A673 (cell line): ENCODE results near the gene SOX1. TPM values are rescaled to one million over a fixed set of nuclear protein-coding genes. Genes with fewer than 3 reads are reported as not detected.

Experiments
- BruUV-seq: library from RNA; stranded (reverse); fragments of 400-500 nt; replicated peaks from 2 replicates; lab custom pipeline; 2021; lab: Mats Ljungman, UMichigan
- CTCF ChIA-PET: fragments of 300-600 bp; sonication (Branson Sonifier 250); formaldehyde crosslinking; loops from one replicate; lab custom pipeline; 2022; ENCODE audit warnings: antibody characterized with exemption; lab: Charles Lee
- POLR2A ChIA-PET: fragments of 300-600 bp; sonication (Branson Sonifier 250); formaldehyde crosslinking; loops from one replicate; lab custom pipeline; 2022; ENCODE audit warnings: antibody characterized with exemption; ENCODE audit not compliant: low non-redundant PET; lab: Charles Lee
- DNase-seq: peaks from one replicate; pipeline ENCODE4 v3.0.0-alpha.2; 2015; ENCODE audit warnings: low spot score
- H3K27ac ChIP-seq: fragments of 200-600 bp; sonication (generic); 2 replicates; pipeline ENCODE4 v1.5.1; 2016; ENCODE audit warnings: mixed run types, low read depth, mild to moderate bottlenecking, mixed read lengths, antibody characterized with exemption, low read length; ENCODE audit not compliant: poor library complexity, severe bottlenecking
- H3K27me3 ChIP-seq: fragments of 200-600 bp; sonication (generic); replicated peaks from 2 replicates; pipeline ENCODE4 v1.6.1; 2017; ENCODE audit warnings: mixed run types, low read depth, mild to moderate bottlenecking, mixed read lengths, antibody characterized with exemption, low read length; ENCODE audit not compliant: insufficient read depth, poor library complexity
- H3K36me3 ChIP-seq: fragments of 200-600 bp; sonication (generic); 2 replicates; pipeline ENCODE4 v1.6.1; 2016; ENCODE audit warnings: mixed run types, mild to moderate bottlenecking, mixed read lengths, antibody characterized with exemption, low read length; ENCODE audit not compliant: insufficient read depth, poor library complexity, severe bottlenecking
- H3K4me1 ChIP-seq: fragments of 200-600 bp; sonication (generic); 2 replicates; pipeline ENCODE4 v1.6.1; 2017; ENCODE audit warnings: mixed run types, mild to moderate bottlenecking, mixed read lengths, antibody characterized with exemption, low read length; ENCODE audit not compliant: insufficient read depth, poor library complexity, severe bottlenecking
- H3K4me3 ChIP-seq: fragments of 200-600 bp; sonication (generic); 2 replicates; pipeline ENCODE4 v1.5.1; 2016; ENCODE audit warnings: low read depth, mixed run types, mild to moderate bottlenecking, mixed read lengths, low read length; ENCODE audit not compliant: poor library complexity, severe bottlenecking
- H3K9me3 ChIP-seq: fragments of 200-600 bp; sonication (generic); 2 replicates; pipeline ENCODE4 v1.6.1; 2016; ENCODE audit warnings: mixed run types, low read depth, mild to moderate bottlenecking, mixed read lengths, antibody characterized with exemption, low read length; ENCODE audit not compliant: poor library complexity, severe bottlenecking
- EZH2 ChIP-seq: fragments of 200-600 bp; sonication (generic); IDR thresholded peaks from 2 replicates; pipeline ENCODE4 v1.6.1; 2017; ENCODE audit warnings: borderline replicate concordance, low read depth, mild to moderate bottlenecking, mixed read lengths, antibody characterized with exemption, low read length; ENCODE audit not compliant: poor library complexity, severe bottlenecking
- intact Hi-C: fragments of 100-400 bp; cut with micrococcal nuclease; formaldehyde crosslinking; loops from one replicate; pipeline ENCODE4 v1.10.0; 2022; ENCODE audit not compliant: unreplicated experiment
- total RNA-seq: library from RNA; stranded (reverse); gene quantifications from 2 replicates; pipeline ENCODE4 v1.2.3, GENCODE V29; 2021
- TF ChIP-seq, protein P1 (sequence below): fragments of 300-800, 200-600 bp; sonication (generic); conservative IDR thresholded peaks from 2 replicates; pipeline ENCODE4 v1.5.1; 2017; ENCODE audit warnings: low read depth, mild to moderate bottlenecking, antibody characterized with exemption, low read length, moderate library complexity, mixed read lengths

Gene SOX1
- total RNA-seq, 1 experiment from 2014 or later = 56.6 TPM

DNA sequence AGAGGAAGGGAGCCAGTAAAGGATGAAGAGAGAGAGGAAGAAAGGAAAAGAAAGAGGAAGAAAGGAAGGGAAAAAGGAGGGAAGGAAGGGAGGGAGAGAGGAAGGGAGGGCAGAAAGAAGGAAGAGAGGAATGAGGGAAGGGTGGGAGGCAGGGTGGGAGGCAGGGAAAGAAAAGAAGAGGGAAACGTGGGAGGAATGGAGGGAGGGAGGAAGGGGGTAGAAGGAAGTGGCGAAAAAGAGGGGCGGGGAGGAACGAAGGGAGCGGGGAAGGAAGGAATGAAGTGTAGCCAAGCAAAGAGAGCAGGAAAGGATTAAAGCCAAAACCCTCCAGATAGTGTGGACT lies 53.1 kb downstream of the SOX1 start:
- no peaks in the 10 kb centered on the region for H3K9me3 ChIP-seq
- no peak overlapping the region for H3K4me3 ChIP-seq
- no peak overlapping the region for H3K27ac ChIP-seq
- ChIA-PET POLR2A (no interaction called here), CTCF (no interaction called here)
- H3K4me1 ChIP-seq = no peaks in the 10 kb centered on the region
- no peak for DNase-seq
- TF ChIP-seq EZH2 = no peak
- TF ChIP-seq, protein P1, sequence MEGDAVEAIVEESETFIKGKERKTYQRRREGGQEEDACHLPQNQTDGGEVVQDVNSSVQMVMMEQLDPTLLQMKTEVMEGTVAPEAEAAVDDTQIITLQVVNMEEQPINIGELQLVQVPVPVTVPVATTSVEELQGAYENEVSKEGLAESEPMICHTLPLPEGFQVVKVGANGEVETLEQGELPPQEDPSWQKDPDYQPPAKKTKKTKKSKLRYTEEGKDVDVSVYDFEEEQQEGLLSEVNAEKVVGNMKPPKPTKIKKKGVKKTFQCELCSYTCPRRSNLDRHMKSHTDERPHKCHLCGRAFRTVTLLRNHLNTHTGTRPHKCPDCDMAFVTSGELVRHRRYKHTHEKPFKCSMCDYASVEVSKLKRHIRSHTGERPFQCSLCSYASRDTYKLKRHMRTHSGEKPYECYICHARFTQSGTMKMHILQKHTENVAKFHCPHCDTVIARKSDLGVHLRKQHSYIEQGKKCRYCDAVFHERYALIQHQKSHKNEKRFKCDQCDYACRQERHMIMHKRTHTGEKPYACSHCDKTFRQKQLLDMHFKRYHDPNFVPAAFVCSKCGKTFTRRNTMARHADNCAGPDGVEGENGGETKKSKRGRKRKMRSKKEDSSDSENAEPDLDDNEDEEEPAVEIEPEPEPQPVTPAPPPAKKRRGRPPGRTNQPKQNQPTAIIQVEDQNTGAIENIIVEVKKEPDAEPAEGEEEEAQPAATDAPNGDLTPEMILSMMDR = no peak
- no TSS peak for BruUV-seq
- intact Hi-C loops = no loop called here
- peaks cover 13% of the 10 kb centered on the region for H3K27me3 ChIP-seq
- H3K36me3 ChIP-seq = no peaks in the 10 kb centered on the region
